ENCODE data around the gene MYL10.
"Not testable (repeated sequence)": the region's sequence is repeated elsewhere in the genome, so short reads cannot be mapped to it uniquely, and the experiment has no call there.

Gene MYL10

GRCh38 chr7:101651112-101651511 is 22.0 kb upstream of the MYL10 start:
- DNase-seq (ENCODE audit: low read depth in 2 of 2), result no peak

- DNase-seq (ENCODE audit: low read depth in 2 of 2), result no peak
Observed at GRCh38 chr7:101650579-101651081, 21.5 kb upstream of the MYL10 start.

- DNase-seq (ENCODE audit: low read depth in 2 of 2), result not testable (repeated sequence)
Observed at GRCh38 chr7:101647876-101648275, 18.8 kb upstream of the MYL10 start.

GRCh38 chr7:101645951-101646350 is 16.9 kb upstream of the MYL10 start:
- DNase-seq (ENCODE audit: low read depth in 2 of 2), result no peak

GRCh38 chr7:101644879-101645278 is 15.8 kb upstream of the MYL10 start:
- DNase-seq (ENCODE audit: low read depth in 2 of 2), result no peak

- not testable (repeated sequence) for DNase-seq (ENCODE audit: low read depth in 2 of 2)
Observed at GRCh38 chr7:101639127-101639526, 10.0 kb upstream of the MYL10 start.

- DNase-seq (ENCODE audit: low read depth in 2 of 2), result no peak
Observed at GRCh38 chr7:101636822-101637623, 7.9 kb upstream of the MYL10 start.

GRCh38 chr7:101635484-101635883 is 6.4 kb upstream of the MYL10 start:
- no peak for DNase-seq (ENCODE audit: low read depth in 2 of 2)

GRCh38 chr7:101634196-101634717 is 5.2 kb upstream of the MYL10 start:
- no peak for DNase-seq (ENCODE audit: low read depth in 2 of 2)

- no peak for DNase-seq (ENCODE audit: low read depth in 2 of 2)
Observed at GRCh38 chr7:101633511-101633910, 4.4 kb upstream of the MYL10 start.

GRCh38 chr7:101632641-101633040 is 3.5 kb upstream of the MYL10 start:
- DNase-seq (ENCODE audit: low read depth in 2 of 2), result no peak

GRCh38 chr7:101631224-101631714 is 2.2 kb upstream of the MYL10 start:
- DNase-seq (ENCODE audit: low read depth in 2 of 2), result no peak

GRCh38 chr7:101630591-101630990 is 1.5 kb upstream of the MYL10 start:
- DNase-seq (ENCODE audit: low read depth in 2 of 2), result no peak

GRCh38 chr7:101628522-101628921 is 574 bp downstream of the MYL10 start:
- no peak for DNase-seq (ENCODE audit: low read depth in 2 of 2)

- no peak for DNase-seq (ENCODE audit: low read depth in 2 of 2)
Observed at GRCh38 chr7:101626758-101627157, 2.3 kb downstream of the MYL10 start.

- DNase-seq (ENCODE audit: low read depth in 2 of 2), result no peak
Observed at GRCh38 chr7:101626069-101626671, 2.9 kb downstream of the MYL10 start.

- DNase-seq (ENCODE audit: low read depth in 2 of 2), result no peak
Observed at GRCh38 chr7:101625031-101625791, 3.9 kb downstream of the MYL10 start.

GRCh38 chr7:101624246-101625001 is 4.7 kb downstream of the MYL10 start:
- DNase-seq (ENCODE audit: low read depth in 2 of 2), result no peak

- no peak for DNase-seq (ENCODE audit: low read depth in 2 of 2)
Observed at GRCh38 chr7:101622609-101623173, 6.4 kb downstream of the MYL10 start.

GRCh38 chr7:101620991-101621390 is 8.1 kb downstream of the MYL10 start:
- DNase-seq (ENCODE audit: low read depth in 2 of 2), result no peak

GRCh38 chr7:101620395-101620794 is 8.7 kb downstream of the MYL10 start:
- no peak for DNase-seq (ENCODE audit: low read depth in 2 of 2)
